ENCODE measurements around the gene ZBTB16.

ZBTB16 gene

GRCh38 chr11:114065094-114065493 is 5.6 kb downstream of the ZBTB16 start:
- no peak for DNase-seq (ENCODE audit: low read depth)

GRCh38 chr11:114066046-114066648 is 6.6 kb downstream of the ZBTB16 start:
- DNase-seq (ENCODE audit: low read depth) = no peak

- no peak for DNase-seq (ENCODE audit: low read depth)
Measured at GRCh38 chr11:114068327-114068726, 8.8 kb downstream of the ZBTB16 start.

GRCh38 chr11:114070464-114071139 is 11.1 kb downstream of the ZBTB16 start:
- no peak for DNase-seq (ENCODE audit: low read depth)

- no peak for DNase-seq (ENCODE audit: low read depth)
Measured at GRCh38 chr11:114073007-114073827, 13.7 kb downstream of the ZBTB16 start.

GRCh38 chr11:114073828-114074381 is 14.4 kb downstream of the ZBTB16 start:
- no peak for DNase-seq (ENCODE audit: low read depth)

- no peak for DNase-seq (ENCODE audit: low read depth)
Measured at GRCh38 chr11:114074546-114075343, 15.2 kb downstream of the ZBTB16 start.

GRCh38 chr11:114075344-114075610 is 15.8 kb downstream of the ZBTB16 start:
- DNase-seq (ENCODE audit: low read depth) = no peak

GRCh38 chr11:114075891-114076441 is 16.5 kb downstream of the ZBTB16 start:
- DNase-seq (ENCODE audit: low read depth) = no peak

- no peak for DNase-seq (ENCODE audit: low read depth)
Measured at GRCh38 chr11:114076921-114077331, 17.4 kb downstream of the ZBTB16 start.

- DNase-seq (ENCODE audit: low read depth) = no peak
Measured at GRCh38 chr11:114077482-114078305, 18.2 kb downstream of the ZBTB16 start.

- no peak for DNase-seq (ENCODE audit: low read depth)
Measured at GRCh38 chr11:114078423-114078822, 18.9 kb downstream of the ZBTB16 start.

GRCh38 chr11:114079511-114080065 is 20.1 kb downstream of the ZBTB16 start:
- no peak for DNase-seq (ENCODE audit: low read depth)

GRCh38 chr11:114080219-114080618 is 20.7 kb downstream of the ZBTB16 start:
- DNase-seq (ENCODE audit: low read depth) = no peak

GRCh38 chr11:114080769-114081168 is 21.3 kb downstream of the ZBTB16 start:
- DNase-seq (ENCODE audit: low read depth) = no peak

- no peak for DNase-seq (ENCODE audit: low read depth)
Measured at GRCh38 chr11:114081641-114082414, 22.3 kb downstream of the ZBTB16 start.

- no peak for DNase-seq (ENCODE audit: low read depth)
Measured at GRCh38 chr11:114082415-114082748, 22.9 kb downstream of the ZBTB16 start.

- DNase-seq (ENCODE audit: low read depth) = no peak
Measured at GRCh38 chr11:114082767-114083181, 23.3 kb downstream of the ZBTB16 start.

GRCh38 chr11:114083391-114084252 is 24.1 kb downstream of the ZBTB16 start:
- DNase-seq (ENCODE audit: low read depth) = no peak
